SW 1271 (cell line): Measurements from ENCODE around the gene TEX26.

Experiments used
- DNase-seq, 2 experiments: peaks; one replicate each; lab custom pipeline; 2025; lab: John Stamatoyannopoulos, UW

Gene TEX26

GRCh38 chr13:31011901-31012654 is 79.6 kb downstream of the TEX26 start:
- DNase-seq, result no peak

GRCh38 chr13:31012655-31013024 is 80.2 kb downstream of the TEX26 start:
- DNase-seq, result peak in 1 of 2 experiments; percentile 10

- DNase-seq, result no peak
These were observed 82.0 kb downstream of the TEX26 start for GRCh38 chr13:31014456-31014855.

- no peak for DNase-seq
These were observed 82.7 kb downstream of the TEX26 start for GRCh38 chr13:31015199-31015598.

- no peak for DNase-seq
These were observed 84.2 kb downstream of the TEX26 start for GRCh38 chr13:31016342-31017325.

GRCh38 chr13:31018511-31018910 is 86.1 kb downstream of the TEX26 start:
- no peak for DNase-seq

GRCh38 chr13:31020996-31021395 is 88.5 kb downstream of the TEX26 start:
- DNase-seq, result no peak

- DNase-seq, result no peak
These were observed 89.9 kb downstream of the TEX26 start for GRCh38 chr13:31022288-31022895.

- DNase-seq, result no peak
These were observed 90.6 kb downstream of the TEX26 start for GRCh38 chr13:31022928-31023530.
